Measurements from ENCODE around the gene FBN1.

The FBN1 gene

DNA sequence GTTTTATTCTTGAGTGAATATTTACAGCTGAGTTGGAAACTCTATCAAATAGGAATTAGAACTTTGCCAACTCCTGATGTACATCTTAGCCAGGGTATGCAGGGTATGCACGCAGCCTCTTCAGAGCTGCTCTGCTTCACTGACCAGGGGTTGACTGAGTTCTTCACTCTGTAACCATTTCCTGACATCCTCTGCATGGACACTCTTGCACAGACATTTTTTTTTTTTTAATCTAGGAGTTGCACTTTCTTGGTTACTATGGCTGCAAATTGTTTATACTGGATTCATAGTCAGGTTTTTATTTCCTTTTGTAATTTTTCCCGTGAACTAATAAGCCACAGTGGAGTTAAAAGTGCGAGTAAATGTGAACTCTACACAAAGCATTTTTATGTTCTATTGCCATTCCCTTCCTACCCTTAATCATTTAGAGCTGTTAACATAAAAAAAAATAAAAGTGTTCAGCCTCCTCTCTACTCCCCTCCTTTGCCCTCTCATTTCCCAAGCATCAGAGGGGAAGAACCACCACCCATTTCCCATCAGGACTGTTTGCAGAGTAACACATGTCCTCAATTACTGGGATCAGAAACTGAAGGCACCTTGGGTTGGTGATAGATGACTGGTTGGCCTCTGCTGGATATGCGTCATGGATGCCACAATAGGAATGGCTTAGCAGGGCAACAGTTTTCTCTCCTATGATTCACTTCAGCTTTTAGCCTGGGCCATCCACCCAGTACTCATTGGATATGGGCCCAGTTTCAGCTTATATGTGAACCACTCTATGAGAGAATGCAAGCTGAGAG lies 260.3 kb downstream of the FBN1 start:
- TF ChIP-seq, protein P1, sequence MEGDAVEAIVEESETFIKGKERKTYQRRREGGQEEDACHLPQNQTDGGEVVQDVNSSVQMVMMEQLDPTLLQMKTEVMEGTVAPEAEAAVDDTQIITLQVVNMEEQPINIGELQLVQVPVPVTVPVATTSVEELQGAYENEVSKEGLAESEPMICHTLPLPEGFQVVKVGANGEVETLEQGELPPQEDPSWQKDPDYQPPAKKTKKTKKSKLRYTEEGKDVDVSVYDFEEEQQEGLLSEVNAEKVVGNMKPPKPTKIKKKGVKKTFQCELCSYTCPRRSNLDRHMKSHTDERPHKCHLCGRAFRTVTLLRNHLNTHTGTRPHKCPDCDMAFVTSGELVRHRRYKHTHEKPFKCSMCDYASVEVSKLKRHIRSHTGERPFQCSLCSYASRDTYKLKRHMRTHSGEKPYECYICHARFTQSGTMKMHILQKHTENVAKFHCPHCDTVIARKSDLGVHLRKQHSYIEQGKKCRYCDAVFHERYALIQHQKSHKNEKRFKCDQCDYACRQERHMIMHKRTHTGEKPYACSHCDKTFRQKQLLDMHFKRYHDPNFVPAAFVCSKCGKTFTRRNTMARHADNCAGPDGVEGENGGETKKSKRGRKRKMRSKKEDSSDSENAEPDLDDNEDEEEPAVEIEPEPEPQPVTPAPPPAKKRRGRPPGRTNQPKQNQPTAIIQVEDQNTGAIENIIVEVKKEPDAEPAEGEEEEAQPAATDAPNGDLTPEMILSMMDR (IDR thresholded peaks at IDR 0.05): no peak

DNA sequence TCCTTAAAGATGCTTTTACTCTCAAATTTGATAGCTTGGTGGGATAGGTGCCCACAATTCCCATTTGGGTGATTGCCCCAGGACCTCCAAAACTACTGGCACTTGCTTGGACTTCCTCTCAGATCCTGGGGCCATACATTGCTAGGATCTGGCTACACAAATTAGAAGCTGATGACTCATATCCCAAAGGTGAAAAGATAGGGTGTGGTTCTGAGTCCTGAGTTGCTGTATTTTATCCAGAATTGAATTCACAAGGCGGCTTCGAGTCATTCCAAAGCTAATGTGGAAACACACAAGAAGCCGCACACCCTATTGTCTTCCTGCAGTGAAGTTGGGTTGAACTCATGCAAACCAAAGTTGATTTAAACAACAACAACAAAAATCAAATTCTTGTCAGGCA lies 260.9 kb downstream of the FBN1 start:
- TF ChIP-seq, protein P1 (IDR thresholded peaks at IDR 0.05): no peak

DNA sequence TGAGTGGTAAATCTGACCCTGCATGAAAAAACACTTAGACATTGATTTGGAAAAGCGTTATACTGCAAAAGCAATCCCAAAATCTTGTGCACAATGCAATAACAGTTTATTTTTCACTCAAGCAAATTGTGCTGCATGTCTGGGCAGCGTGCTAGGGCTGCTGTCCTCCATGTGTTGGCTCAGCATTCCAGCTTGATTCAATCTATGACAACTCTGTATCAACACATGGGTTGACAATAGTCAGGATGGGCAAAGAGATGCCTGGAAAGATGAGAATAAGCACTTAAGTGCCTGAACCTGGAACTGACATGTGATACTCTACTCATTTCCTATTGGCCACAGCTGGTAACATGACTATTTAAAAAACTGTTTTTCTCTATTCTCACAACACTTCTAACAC lies 262.5 kb downstream of the FBN1 start:
- TF ChIP-seq, protein P1 (IDR thresholded peaks at IDR 0.05): no peak

DNA sequence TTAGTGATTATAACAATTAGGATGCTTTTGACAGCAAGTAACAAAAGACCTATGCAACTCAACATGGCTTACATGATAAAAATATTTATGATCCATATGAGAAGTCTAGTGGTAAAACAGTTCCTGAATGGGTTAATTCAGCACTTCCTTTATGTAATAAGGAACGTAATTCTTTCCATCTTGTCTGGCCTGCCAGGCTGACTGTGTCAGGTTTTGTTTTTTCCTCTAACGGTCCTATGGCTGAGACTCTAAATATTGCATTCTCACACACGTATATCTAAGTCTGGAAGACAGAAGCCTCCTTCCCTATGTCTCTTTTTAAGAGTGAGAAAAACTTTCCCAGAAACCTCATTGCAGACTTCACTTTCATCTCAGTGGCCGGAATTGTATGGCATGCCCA lies 263.6 kb downstream of the FBN1 start:
- TF ChIP-seq, protein P1 (IDR thresholded peaks at IDR 0.05): no peak

DNA sequence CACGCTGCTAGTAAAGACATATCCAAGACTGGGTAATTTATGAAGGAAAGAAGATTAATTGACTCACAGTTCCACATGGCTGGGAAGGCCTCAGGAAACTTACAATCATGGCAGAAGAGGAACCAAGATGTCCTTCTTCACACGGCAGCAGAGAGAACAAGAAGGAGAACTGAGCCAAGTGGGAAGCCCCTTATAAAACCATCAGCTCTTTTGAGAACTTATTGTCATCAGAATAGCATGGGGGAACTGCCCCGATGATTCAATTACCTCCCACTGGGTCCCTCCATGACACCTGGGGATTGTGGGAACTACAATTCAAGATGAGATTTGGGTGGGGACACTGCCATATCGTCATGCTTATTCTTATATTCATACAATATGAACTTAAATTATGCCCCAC lies 265.3 kb downstream of the FBN1 start:
- TF ChIP-seq, protein P1 (IDR thresholded peaks at IDR 0.05): no peak

DNA sequence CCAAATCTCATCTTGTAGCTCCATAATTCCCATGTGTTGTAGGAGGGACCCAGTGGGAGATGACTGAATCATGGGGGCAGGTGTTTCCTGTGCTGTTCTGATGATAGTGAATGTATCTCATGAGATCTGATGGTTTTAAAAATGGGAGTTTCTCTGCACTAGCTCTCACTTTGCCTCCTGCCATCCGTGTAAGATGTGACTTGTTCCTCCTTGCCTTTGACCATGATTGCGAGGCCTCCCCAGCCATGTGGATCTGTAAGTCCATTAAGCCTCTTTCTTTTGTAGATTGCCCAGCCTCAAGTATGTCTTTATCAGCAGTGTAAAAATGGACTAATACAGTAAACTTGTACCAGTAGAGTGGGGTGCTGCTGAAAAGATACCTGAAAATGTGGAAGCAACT lies 269.7 kb downstream of the FBN1 start:
- TF ChIP-seq, protein P1 (IDR thresholded peaks at IDR 0.05): no peak

DNA sequence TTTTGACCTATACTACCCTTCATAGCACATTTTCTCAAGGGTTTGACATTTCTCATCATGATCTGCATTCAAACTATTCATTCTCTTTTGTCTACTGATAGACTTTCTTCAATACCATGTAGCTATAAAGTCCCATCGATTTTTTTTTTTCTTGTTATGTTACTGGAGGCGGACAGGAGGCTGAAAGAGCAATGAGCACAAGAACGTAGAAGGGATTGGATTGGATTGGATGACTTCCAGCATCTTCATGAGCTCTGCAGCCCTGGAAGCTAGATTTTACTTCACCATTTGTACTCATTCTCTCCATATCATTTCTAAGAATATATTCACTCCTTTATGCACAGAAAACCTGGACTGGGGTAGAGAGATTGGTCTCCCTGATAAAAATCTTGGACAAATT lies 271.0 kb downstream of the FBN1 start:
- TF ChIP-seq, protein P1 (IDR thresholded peaks at IDR 0.05): no peak

Data from LNCAP (cell line).